Measurements from ENCODE around the gene ACADL.
"Not testable (repeated sequence)": the region's sequence is repeated elsewhere in the genome, so short reads cannot be mapped to it uniquely, and the experiment has no call there.

Gene ACADL

GRCh38 chr2:210199186-210199765, 26.0 kb downstream of the ACADL start:
- DNase-seq: no peak

DNA sequence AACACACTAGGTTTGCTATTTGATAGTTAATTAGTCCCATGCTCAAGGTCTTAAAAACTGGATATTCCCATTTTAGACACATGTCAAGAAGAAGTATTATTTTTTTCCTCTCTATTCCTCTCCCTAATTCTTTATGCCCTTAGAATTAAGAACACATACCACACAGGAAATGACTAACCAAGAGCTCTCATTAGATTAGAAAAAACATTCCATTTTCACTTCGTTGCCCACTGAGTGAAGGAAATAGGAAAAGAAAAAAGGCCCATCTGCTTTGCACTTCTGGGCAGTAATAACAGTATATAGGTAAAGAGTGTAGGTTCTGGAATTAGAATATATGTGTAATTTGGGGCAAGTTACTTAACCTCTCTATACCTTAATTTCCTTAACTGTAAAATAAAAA, 26.9 kb downstream of the ACADL start:
- DNase-seq: no peak

- DNase-seq: no peak
Measured at GRCh38 chr2:210197720-210198119, 27.5 kb downstream of the ACADL start.

GRCh38 chr2:210195101-210195852, 30.0 kb downstream of the ACADL start:
- DNase-seq: no peak

- DNase-seq: no peak
Measured at GRCh38 chr2:210190345-210190744, 34.9 kb downstream of the ACADL start.

GRCh38 chr2:210189452-210190138, 35.7 kb downstream of the ACADL start:
- no peak for DNase-seq

- no peak for DNase-seq
Measured at GRCh38 chr2:210188755-210189154, 36.5 kb downstream of the ACADL start.

GRCh38 chr2:210188190-210188589, 37.1 kb downstream of the ACADL start:
- DNase-seq: no peak

GRCh38 chr2:210183936-210184335, 41.3 kb downstream of the ACADL start:
- not testable (repeated sequence) for DNase-seq

GRCh38 chr2:210181606-210182088, 43.6 kb downstream of the ACADL start:
- DNase-seq: peak; percentile 71

- DNase-seq: not testable (repeated sequence)
Measured at GRCh38 chr2:210181033-210181605, 44.1 kb downstream of the ACADL start.

GRCh38 chr2:210180477-210180876, 44.8 kb downstream of the ACADL start:
- DNase-seq: no peak

- no peak for DNase-seq
Measured at GRCh38 chr2:210179351-210179990, 45.8 kb downstream of the ACADL start.

DNA sequence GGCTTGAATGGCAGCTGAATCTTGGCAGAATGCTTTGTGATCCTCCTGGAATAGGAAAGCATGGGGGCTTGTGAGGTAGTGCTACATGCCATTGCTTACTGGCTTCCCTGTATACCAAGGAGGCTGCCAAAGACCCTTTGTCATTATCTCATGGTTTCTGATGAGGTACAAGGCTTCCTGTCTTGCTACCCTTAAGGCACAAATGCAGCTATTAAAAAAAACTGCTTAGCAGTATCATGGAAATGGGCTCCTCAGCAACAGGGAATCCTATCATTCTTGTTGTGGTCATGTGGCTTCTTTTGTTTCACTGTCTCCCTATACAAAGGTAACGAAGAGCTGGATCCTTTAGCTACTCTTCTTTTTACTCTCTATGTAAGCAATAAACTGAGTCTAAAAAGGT, 47.5 kb downstream of the ACADL start:
- DNase-seq: peak; percentile 41

DNA sequence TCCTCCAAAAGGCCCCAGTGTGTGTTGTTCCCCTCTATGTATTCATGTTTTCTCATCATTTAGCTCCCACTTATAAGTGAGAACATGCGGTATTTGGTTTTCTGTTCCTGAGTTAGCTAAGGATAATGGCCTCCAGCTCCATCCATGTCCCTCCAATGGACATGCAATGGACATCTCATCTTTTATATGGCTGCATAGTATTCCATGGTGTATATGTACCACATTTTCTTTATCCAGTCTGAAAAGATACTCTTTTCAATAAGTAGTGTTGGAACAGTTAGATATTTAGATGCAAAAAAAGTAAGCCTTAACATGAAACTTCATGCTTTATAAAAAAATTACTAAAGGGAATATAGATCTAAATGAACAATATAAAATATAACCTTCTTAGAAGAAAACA, 48.1 kb downstream of the ACADL start:
- not testable (repeated sequence) for DNase-seq

- no peak for DNase-seq
Measured at GRCh38 chr2:210174086-210174485, 51.2 kb downstream of the ACADL start.

DNA sequence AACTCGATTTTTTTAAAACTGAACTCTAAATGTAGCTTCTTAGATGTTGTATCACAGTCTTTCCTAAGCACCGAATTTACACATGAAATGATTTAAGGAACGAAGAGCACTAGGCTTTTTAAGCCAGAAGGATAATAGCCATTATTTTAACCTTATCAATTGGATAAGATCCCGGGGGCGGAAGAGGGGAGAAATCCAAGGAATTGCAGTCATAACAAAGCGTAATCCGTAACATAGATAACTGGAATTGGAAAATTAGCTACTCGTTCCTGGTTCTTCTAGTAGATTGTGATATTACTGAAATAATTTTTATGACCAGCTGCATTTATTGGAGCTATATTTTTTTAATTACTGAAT, 53.0 kb downstream of the ACADL start:
- no peak for DNase-seq

- DNase-seq: peak; percentile 99
Measured at GRCh38 chr2:210171309-210172218, 53.7 kb downstream of the ACADL start, which contains the start of gene KANSL1L. KANSL1L (minus strand) TSS chr2:210171409; CDS start chr2:210154582, 16,827 bp downstream.

GRCh38 chr2:210170446-210171303, 54.6 kb downstream of the ACADL start:
- peak; percentile 99 for DNase-seq

GRCh38 chr2:210170196-210170445, 55.1 kb downstream of the ACADL start:
- DNase-seq: no peak

DNA sequence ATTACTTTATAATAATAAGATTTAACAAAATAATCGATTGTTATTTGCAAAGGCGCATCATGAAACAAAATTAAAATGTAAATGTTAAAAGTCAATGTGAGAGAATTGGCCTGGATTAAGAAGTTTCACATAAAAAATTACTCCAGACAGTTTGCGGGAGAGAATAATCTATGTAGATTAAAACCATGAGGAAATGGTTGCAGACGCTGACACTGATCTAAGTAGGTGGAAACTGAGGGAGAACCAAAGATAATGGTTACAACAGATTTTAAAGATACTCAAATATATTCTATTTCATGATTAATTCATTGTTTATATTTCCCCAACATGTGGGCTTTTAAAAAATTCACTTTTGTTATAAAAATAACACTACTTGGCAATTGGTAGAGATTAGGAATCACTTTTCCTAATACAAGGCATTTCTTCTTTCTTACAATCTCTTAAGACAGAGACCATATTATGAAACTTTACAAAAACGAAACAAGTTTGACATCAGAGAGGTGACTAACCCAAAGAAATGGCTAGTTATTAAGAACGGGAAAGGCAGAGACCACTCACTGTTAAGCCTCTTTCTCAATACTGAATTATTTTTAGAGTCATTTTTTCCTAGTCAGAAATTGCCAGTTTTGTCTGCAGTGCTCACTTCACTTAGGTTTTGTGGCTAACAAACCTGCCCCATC, 55.6 kb downstream of the ACADL start:
- no peak for DNase-seq
